H1 (cell line): ENCODE results near the gene PTPN7. TPM values are rescaled to one million over a fixed set of nuclear protein-coding genes. Genes with fewer than 3 reads are reported as not detected.

Experiments used
- CTCF ChIA-PET: fragments of 300-600 bp; sonication (Branson Sonifier 250); formaldehyde crosslinking; loops from one replicate; lab custom pipeline; 2021; ENCODE audit not compliant: partially characterized antibody; lab: Charles Lee
- POLR2A ChIA-PET: fragments of 300-600 bp; sonication (Branson Sonifier 250); formaldehyde crosslinking; loops from one replicate; lab custom pipeline; 2021; ENCODE audit warnings: inconsistent platforms; ENCODE audit not compliant: partially characterized antibody; lab: Charles Lee
- DNase-seq, 2 experiments: peaks; one replicate each; pipeline versions ENCODE4 v3.0.0 to v3.0.0-alpha.2; 2010 to 2022; ENCODE audit warnings: low spot score in 2 of 2, low read depth in 1 of 2, mixed read lengths in 1 of 2
- FAIRE-seq: peaks from 2 replicates; lab custom pipeline; 2011; peaks lifted over from hg19 to GRCh38; lab: Jason Lieb, UNC
- H2AFZ ChIP-seq: 2 replicates; pipeline ENCODE4 v1.8.1; 2012; ENCODE audit warnings: low read length, inconsistent platforms
- H2AK5ac ChIP-seq: 2 replicates; pipeline ENCODE4 v1.6.1; 2013; ENCODE audit warnings: low read depth, low read length
- H2BK120ac ChIP-seq: replicated peaks from 2 replicates; pipeline ENCODE3; 2013; ENCODE audit warnings: low read depth, low read length, inconsistent platforms
- H2BK12ac ChIP-seq: 2 replicates; pipeline ENCODE4 v1.6.1; 2013; ENCODE audit warnings: low read depth, low read length
- H2BK15ac ChIP-seq: 2 replicates; pipeline ENCODE4 v1.6.1; 2013; ENCODE audit warnings: low read length
- H2BK20ac ChIP-seq: 2 replicates; pipeline ENCODE4 v1.6.1; 2013; ENCODE audit warnings: low read length
- H2BK5ac ChIP-seq: 2 replicates; pipeline ENCODE4 v1.6.1; 2013; ENCODE audit warnings: low read depth, low read length
- H3K14ac ChIP-seq: 2 replicates; pipeline ENCODE4 v1.6.1; 2013; ENCODE audit warnings: inconsistent platforms; ENCODE audit not compliant: insufficient read length
- H3K18ac ChIP-seq: 2 replicates; pipeline ENCODE4 v1.6.1; 2013; ENCODE audit warnings: low read length; ENCODE audit errors: extremely low read depth
- H3K23ac ChIP-seq: 2 replicates; pipeline ENCODE4 v1.6.1; 2013; ENCODE audit warnings: inconsistent platforms; ENCODE audit not compliant: insufficient read length
- H3K23me2 ChIP-seq: 2 replicates; pipeline ENCODE4 v1.6.1; 2013; ENCODE audit warnings: low read depth, low read length
- H3K27ac ChIP-seq: 2 replicates; pipeline ENCODE4 v1.6.1; 2011; ENCODE audit warnings: low read depth, low read length, inconsistent platforms
- H3K27me3 ChIP-seq, 4 experiments: replicated peaks in 1 of 4; 1 replicate in 1 of 4; 2 replicates in 3 of 4; pipeline versions ENCODE4 v1.6.1 to v1.8.1; 2011 to 2013; ENCODE audit warnings: low read length in 3 of 4, mild to moderate bottlenecking in 3 of 4, inconsistent platforms in 2 of 4, mixed read lengths in 2 of 4, moderate library complexity in 1 of 4; ENCODE audit not compliant: control insufficient read depth in 3 of 4, insufficient read depth in 3 of 4; ENCODE audit errors: extremely low read depth in 1 of 4
- H3K36me3 ChIP-seq, 4 experiments: 2 replicates each; pipeline versions ENCODE4 v1.6.1 to v1.8.1; 2011 to 2013; ENCODE audit warnings: mild to moderate bottlenecking in 4 of 4, low read length in 3 of 4, moderate library complexity in 2 of 4, control low read depth in 1 of 4, inconsistent platforms in 1 of 4; ENCODE audit not compliant: insufficient read depth in 4 of 4, control insufficient read depth in 2 of 4
- H3K4ac ChIP-seq: replicated peaks from 2 replicates; pipeline ENCODE3; 2013; ENCODE audit warnings: low read length, low read depth, mixed read lengths, inconsistent platforms; ENCODE audit not compliant: insufficient read length
- H3K4me1 ChIP-seq, 4 experiments: replicated peaks in 1 of 4; 1 replicate in 1 of 4; 2 replicates in 3 of 4; pipeline versions ENCODE4 v1.6.1 to v1.8.1; 2011 to 2013; ENCODE audit warnings: low read length in 3 of 4, inconsistent platforms in 2 of 4, mixed read lengths in 1 of 4; ENCODE audit not compliant: insufficient read depth in 4 of 4, control insufficient read depth in 3 of 4
- H3K4me2 ChIP-seq, 2 experiments: 2 replicates each; pipeline versions ENCODE4 v1.6.1 to v1.8.1; 2011 to 2013; ENCODE audit warnings: low read depth in 2 of 2, low read length in 2 of 2, control low read depth in 1 of 2, inconsistent platforms in 1 of 2, mild to moderate bottlenecking in 1 of 2; ENCODE audit not compliant: insufficient read depth in 1 of 2
- H3K4me3 ChIP-seq, 4 experiments: fragments of 200-600, 300-600 bp in 1 of 4; sonication (generic), shearing (Covaris generic), sonication (Bioruptor Twin) in 1 of 4; 2 replicates each; pipeline versions ENCODE4 v1.5.1 to v1.8.1; 2011 to 2016; ENCODE audit warnings: low read length in 4 of 4, low read depth in 3 of 4, control low read depth in 2 of 4, inconsistent platforms in 2 of 4, mild to moderate bottlenecking in 2 of 4, mixed read lengths in 1 of 4, moderate library complexity in 1 of 4; ENCODE audit not compliant: insufficient read depth in 2 of 4; ENCODE audit errors: extremely low read depth in 1 of 4
- H3K56ac ChIP-seq: replicated peaks from 2 replicates; pipeline ENCODE3; 2013; ENCODE audit warnings: low read depth, mild to moderate bottlenecking, mixed read lengths, low read length, inconsistent platforms; ENCODE audit not compliant: insufficient read length
- H3K79me1 ChIP-seq: 2 replicates; pipeline ENCODE4 v1.6.1; 2013; ENCODE audit warnings: low read depth, low read length, control low read depth
- H3K79me2 ChIP-seq, 2 experiments: 2 replicates each; pipeline versions ENCODE4 v1.6.1 to v1.8.1; 2012 to 2013; ENCODE audit warnings: low read length in 2 of 2, mild to moderate bottlenecking in 2 of 2, inconsistent platforms in 1 of 2; ENCODE audit not compliant: insufficient read depth in 2 of 2, control insufficient read depth in 1 of 2
- H3K9ac ChIP-seq, 4 experiments: replicated peaks in 1 of 4; 1 replicate in 1 of 4; 2 replicates in 3 of 4; pipeline versions ENCODE4 v1.6.1 to v1.8.1; 2011 to 2013; ENCODE audit warnings: low read depth in 3 of 4, low read length in 3 of 4, control low read depth in 2 of 4, mild to moderate bottlenecking in 2 of 4, moderate library complexity in 2 of 4, inconsistent platforms in 1 of 4; ENCODE audit errors: extremely low read depth in 1 of 4
- H3K9me3 ChIP-seq, 2 experiments: 2 replicates each; pipeline versions ENCODE4 v1.6.1 to v1.8.1; 2012 to 2013; ENCODE audit warnings: mild to moderate bottlenecking in 2 of 2, moderate library complexity in 2 of 2, control low read depth in 1 of 2, inconsistent platforms in 1 of 2, low read depth in 1 of 2, low read length in 1 of 2, mixed read lengths in 1 of 2; ENCODE audit not compliant: insufficient read depth in 2 of 2
- H4K20me1 ChIP-seq, 2 experiments: replicated peaks in 1 of 2; 2 replicates each; pipeline versions ENCODE3 to v1.8.1; 2011 to 2013; ENCODE audit warnings: inconsistent platforms in 2 of 2, low read length in 2 of 2, mild to moderate bottlenecking in 1 of 2; ENCODE audit not compliant: insufficient read depth in 2 of 2, control insufficient read depth in 1 of 2
- H4K5ac ChIP-seq: 2 replicates; pipeline ENCODE4 v1.6.1; 2013; ENCODE audit warnings: low read length, low read depth, mixed read lengths, inconsistent platforms; ENCODE audit not compliant: insufficient read length
- H4K8ac ChIP-seq: 2 replicates; pipeline ENCODE4 v1.8.0; 2013; ENCODE audit warnings: mild to moderate bottlenecking, moderate library complexity, low read length, inconsistent platforms; ENCODE audit not compliant: insufficient read depth; ENCODE audit errors: extremely low read depth
- H4K91ac ChIP-seq: replicated peaks from 2 replicates; pipeline ENCODE3; 2013; ENCODE audit warnings: low read length, mixed read lengths, inconsistent platforms; ENCODE audit not compliant: insufficient read length
- ATF2 ChIP-seq: IDR thresholded peaks from 2 replicates; pipeline ENCODE4 v1.6.1; 2012; ENCODE audit warnings: low read length, inconsistent platforms
- CBX5 ChIP-seq: fragments of 300-800, 300-1000 bp; sonication (generic); IDR thresholded peaks from 2 replicates; pipeline ENCODE4 v1.7.1; 2016; ENCODE audit warnings: antibody characterized with exemption, low read length, low read depth
- POU5F1 ChIP-seq: IDR thresholded peaks from 2 replicates; pipeline ENCODE4 v1.6.1; 2011; ENCODE audit warnings: low read depth, mild to moderate bottlenecking, low read length, moderate library complexity
- SP2 ChIP-seq: IDR thresholded peaks from 2 replicates; pipeline ENCODE4 v1.6.1; 2012; ENCODE audit warnings: mild to moderate bottlenecking, low read length, inconsistent platforms
- WGBS, 2 experiments: shearing (Covaris generic) in 1 of 2; methylation state at CpG; one replicate each; pipeline versions ENCODE4 v1.1.6 to v1.1.7; 2013 to 2015; ENCODE audit warnings: low lambda C conversion rate in 2 of 2, mixed read lengths in 2 of 2, inconsistent platforms in 1 of 2, low coverage in 1 of 2, missing lambda C conversion rate in 1 of 2; ENCODE audit not compliant: insufficient replicate concordance in 2 of 2, insufficient coverage in 1 of 2, insufficient read length in 1 of 2; ENCODE audit errors: extremely low coverage in 1 of 2, missing lambda C conversion rate in 1 of 2; 5-methylcytosine and 5-hydroxymethylcytosine counted together
- polyA plus RNA-seq, 7 experiments: library from polyadenylated mRNA; depleted of rRNA in 3 of 7; stranded (reverse) in 5 of 7; unstranded in 2 of 7; fragments of >200 nt in 5 of 7; fragments of 200-250 nt in 2 of 7; gene quantifications; 1 replicate in 5 of 7; 2 replicates in 1 of 7; 4 replicates in 1 of 7; pipeline versions ENCODE4 v1.2.1 to v1.2.3, GENCODE V29; 2011 to 2013; ENCODE audit warnings: missing spikeins in 2 of 7, mixed read lengths in 2 of 7
- total RNA-seq: library from RNA; stranded (reverse); fragmentation: NEBNext Ultra II Directional; extraction: Animal tissue kit (Norgen Biotek cat#: 25700); gene quantifications from 2 replicates; pipeline ENCODE4 v1.2.1, GENCODE V29; 2021

Gene PTPN7
- total and polyA plus RNA-seq, 2 of the 8 experiments (the other 6 are each of a cell fraction or from before 2014, with no cell fraction given) = 0.20 TPM; not detected in 1

GRCh38 chr1:202194328-202194648 lies 33.9 kb upstream of the PTPN7 start:
- peak overlapping the region; percentile 51; the same call in 1 of the 2 replicates for H4K8ac ChIP-seq
- H3K9ac ChIP-seq = no peak overlapping the region
- H3K27ac ChIP-seq = no peak overlapping the region
- H3K14ac ChIP-seq = no peak overlapping the region
- peaks cover 0 to 9% (median 2%) of the 10 kb centered on the region in 4 experiments; a peak in 5 of 7 replicates for H3K4me1 ChIP-seq
- no peak overlapping the region for H3K23ac ChIP-seq
- H3K23me2 ChIP-seq = peaks cover 5% of the 10 kb centered on the region; the same call in 1 of the 2 replicates
- H3K4ac ChIP-seq = no peak overlapping the region
- 72% methylated on average over 7 of the region's 11 CpGs; no CpG with 5 or more reads in 1 of the 2 experiments for WGBS, 2 experiments
- no peak overlapping the region for H2BK15ac ChIP-seq
- FAIRE-seq = no peak
- no peaks in the 10 kb centered on the region for H3K79me1 ChIP-seq
- CTCF ChIA-PET = interaction anchor here (0.7 to 6.3 kb wide), 23 partner anchors 9 to 522 kb away, joined by 3 to 52 read pairs (median 9); no protein-coding TSS in a partner anchor
- DNase-seq = no peak
- no peak overlapping the region for H2AK5ac ChIP-seq
- no peak overlapping the region; the same call in 1 of the 2 replicates for H2AFZ ChIP-seq
- peak overlapping the region; percentile 48 to 86 for H3K4me2 ChIP-seq
- H4K5ac ChIP-seq = no peak overlapping the region
- POLR2A ChIA-PET = no interaction called here
- no peak overlapping the region for H3K18ac ChIP-seq
- H2BK12ac ChIP-seq = no peak overlapping the region
- no peaks in the 10 kb centered on the region for H3K79me2 ChIP-seq
- no peaks in the 10 kb centered on the region for H3K36me3 ChIP-seq
- peak overlapping the region in 2 of 4 experiments; percentile 22 to 65; a peak in 4 of 8 replicates for H3K4me3 ChIP-seq
- no peaks in the 10 kb centered on the region for H3K9me3 ChIP-seq
- TF ChIP-seq CBX5 (no peak), POU5F1 (no peak), ATF2 (no peak), SP2 (no peak)
- peaks cover 16 to 31% (median 22%) of the 10 kb centered on the region in 4 experiments for H3K27me3 ChIP-seq
- H2BK120ac ChIP-seq = no peak overlapping the region
- H2BK20ac ChIP-seq = no peak overlapping the region
- H2BK5ac ChIP-seq = no peak overlapping the region
- no peak overlapping the region for H3K56ac ChIP-seq
- H4K91ac ChIP-seq = no peak overlapping the region
- H4K20me1 ChIP-seq = no peaks in the 10 kb centered on the region
